Measurements from ENCODE around the gene CD79B. TPM values are rescaled to one million over a fixed set of nuclear protein-coding genes. Genes with fewer than 3 reads are reported as not detected.

Gene CD79B
- total RNA-seq, 1 experiment from 2014 or later = not detected

- intact Hi-C loops (cut with micrococcal nuclease; ENCODE audit: unreplicated experiment) = no loop called here
- DNase-seq (ENCODE audit: low read depth, low spot score) = no peak
- in situ Hi-C loops (cut with HindIII; ENCODE audit: low pct_unique_long_range_greater_than_20kb, low sequenced_read_pairs) = no loop called here
- no TSS peak for BruUV-seq (replicated peaks)
- H3K36me3 ChIP-seq (ENCODE audit: control insufficient read depth, insufficient read depth, low read length) = no peaks in the 10 kb centered on the region
- POLR2A ChIA-PET = no interaction called here
- no peak overlapping the region for H3K27ac ChIP-seq (ENCODE audit: low read length)
- H3K4me1 ChIP-seq (ENCODE audit: control insufficient read depth, insufficient read depth, low read length) = no peaks in the 10 kb centered on the region
- no peaks in the 10 kb centered on the region for H3K9me3 ChIP-seq (ENCODE audit: control insufficient read depth, insufficient read depth, low read depth, low read length)
- no peak for TF ChIP-seq TCF7L2 (IDR thresholded peaks at IDR 0.05; ENCODE audit: low read depth, low read length)
- TF ChIP-seq, protein P1, sequence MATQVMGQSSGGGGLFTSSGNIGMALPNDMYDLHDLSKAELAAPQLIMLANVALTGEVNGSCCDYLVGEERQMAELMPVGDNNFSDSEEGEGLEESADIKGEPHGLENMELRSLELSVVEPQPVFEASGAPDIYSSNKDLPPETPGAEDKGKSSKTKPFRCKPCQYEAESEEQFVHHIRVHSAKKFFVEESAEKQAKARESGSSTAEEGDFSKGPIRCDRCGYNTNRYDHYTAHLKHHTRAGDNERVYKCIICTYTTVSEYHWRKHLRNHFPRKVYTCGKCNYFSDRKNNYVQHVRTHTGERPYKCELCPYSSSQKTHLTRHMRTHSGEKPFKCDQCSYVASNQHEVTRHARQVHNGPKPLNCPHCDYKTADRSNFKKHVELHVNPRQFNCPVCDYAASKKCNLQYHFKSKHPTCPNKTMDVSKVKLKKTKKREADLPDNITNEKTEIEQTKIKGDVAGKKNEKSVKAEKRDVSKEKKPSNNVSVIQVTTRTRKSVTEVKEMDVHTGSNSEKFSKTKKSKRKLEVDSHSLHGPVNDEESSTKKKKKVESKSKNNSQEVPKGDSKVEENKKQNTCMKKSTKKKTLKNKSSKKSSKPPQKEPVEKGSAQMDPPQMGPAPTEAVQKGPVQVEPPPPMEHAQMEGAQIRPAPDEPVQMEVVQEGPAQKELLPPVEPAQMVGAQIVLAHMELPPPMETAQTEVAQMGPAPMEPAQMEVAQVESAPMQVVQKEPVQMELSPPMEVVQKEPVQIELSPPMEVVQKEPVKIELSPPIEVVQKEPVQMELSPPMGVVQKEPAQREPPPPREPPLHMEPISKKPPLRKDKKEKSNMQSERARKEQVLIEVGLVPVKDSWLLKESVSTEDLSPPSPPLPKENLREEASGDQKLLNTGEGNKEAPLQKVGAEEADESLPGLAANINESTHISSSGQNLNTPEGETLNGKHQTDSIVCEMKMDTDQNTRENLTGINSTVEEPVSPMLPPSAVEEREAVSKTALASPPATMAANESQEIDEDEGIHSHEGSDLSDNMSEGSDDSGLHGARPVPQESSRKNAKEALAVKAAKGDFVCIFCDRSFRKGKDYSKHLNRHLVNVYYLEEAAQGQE (IDR thresholded peaks at IDR 0.05; ENCODE audit: insufficient read depth in 1 of 2, low read depth in 2 of 2, low read length in 1 of 2) = no peak
- TF ChIP-seq POLR2AphosphoS5 (IDR thresholded peaks at IDR 0.05; ENCODE audit: low read depth, low read length) = no peak
- no peak for TF ChIP-seq SIN3A (IDR thresholded peaks at IDR 0.05; ENCODE audit: borderline replicate concordance, insufficient read depth, low read depth, low read length)
- TF ChIP-seq, protein P2, sequence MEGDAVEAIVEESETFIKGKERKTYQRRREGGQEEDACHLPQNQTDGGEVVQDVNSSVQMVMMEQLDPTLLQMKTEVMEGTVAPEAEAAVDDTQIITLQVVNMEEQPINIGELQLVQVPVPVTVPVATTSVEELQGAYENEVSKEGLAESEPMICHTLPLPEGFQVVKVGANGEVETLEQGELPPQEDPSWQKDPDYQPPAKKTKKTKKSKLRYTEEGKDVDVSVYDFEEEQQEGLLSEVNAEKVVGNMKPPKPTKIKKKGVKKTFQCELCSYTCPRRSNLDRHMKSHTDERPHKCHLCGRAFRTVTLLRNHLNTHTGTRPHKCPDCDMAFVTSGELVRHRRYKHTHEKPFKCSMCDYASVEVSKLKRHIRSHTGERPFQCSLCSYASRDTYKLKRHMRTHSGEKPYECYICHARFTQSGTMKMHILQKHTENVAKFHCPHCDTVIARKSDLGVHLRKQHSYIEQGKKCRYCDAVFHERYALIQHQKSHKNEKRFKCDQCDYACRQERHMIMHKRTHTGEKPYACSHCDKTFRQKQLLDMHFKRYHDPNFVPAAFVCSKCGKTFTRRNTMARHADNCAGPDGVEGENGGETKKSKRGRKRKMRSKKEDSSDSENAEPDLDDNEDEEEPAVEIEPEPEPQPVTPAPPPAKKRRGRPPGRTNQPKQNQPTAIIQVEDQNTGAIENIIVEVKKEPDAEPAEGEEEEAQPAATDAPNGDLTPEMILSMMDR (IDR thresholded peaks at IDR 0.05) = no peak
- no peak for ATAC-seq
- H3K27me3 ChIP-seq (ENCODE audit: control insufficient read depth, insufficient read depth, low read length) = no peaks in the 10 kb centered on the region
- CTCF ChIA-PET = interaction anchor here (0.6 to 1.0 kb wide), 2 partner anchors 10 to 34 kb away, joined by 3 to 8 read pairs; no protein-coding TSS in a partner anchor
- no peak overlapping the region for H3K4me3 ChIP-seq (ENCODE audit: low read depth in 2 of 2, low read length in 2 of 2)
These were observed 24.3 kb upstream of the CD79B start for GRCh38 chr17:63956296-63956920.

- BruUV-seq (replicated peaks) = no TSS peak
- H3K36me3 ChIP-seq (ENCODE audit: control insufficient read depth, insufficient read depth, low read length) = no peaks in the 10 kb centered on the region
- TF ChIP-seq, protein P2 (IDR thresholded peaks at IDR 0.05) = no peak
- TF ChIP-seq SIN3A (IDR thresholded peaks at IDR 0.05; ENCODE audit: borderline replicate concordance, insufficient read depth, low read depth, low read length) = no peak
- no peak for TF ChIP-seq POLR2AphosphoS5 (IDR thresholded peaks at IDR 0.05; ENCODE audit: low read depth, low read length)
- TF ChIP-seq, protein P1 (IDR thresholded peaks at IDR 0.05; ENCODE audit: insufficient read depth in 1 of 2, low read depth in 2 of 2, low read length in 1 of 2) = no peak
- TF ChIP-seq TCF7L2 (IDR thresholded peaks at IDR 0.05; ENCODE audit: low read depth, low read length) = no peak
- no peaks in the 10 kb centered on the region for H3K27me3 ChIP-seq (ENCODE audit: control insufficient read depth, insufficient read depth, low read length)
- ATAC-seq (no peak), DNase-seq (ENCODE audit: low read depth, low spot score) (no peak)
- H3K27ac ChIP-seq (ENCODE audit: low read length) = no peak overlapping the region
- no peaks in the 10 kb centered on the region for H3K4me1 ChIP-seq (ENCODE audit: control insufficient read depth, insufficient read depth, low read length)
- H3K9me3 ChIP-seq (ENCODE audit: control insufficient read depth, insufficient read depth, low read depth, low read length) = no peaks in the 10 kb centered on the region
- intact Hi-C loops (cut with micrococcal nuclease; ENCODE audit: unreplicated experiment) (no loop called here), in situ Hi-C loops (cut with HindIII; ENCODE audit: low pct_unique_long_range_greater_than_20kb, low sequenced_read_pairs) (no loop called here)
- no peak overlapping the region for H3K4me3 ChIP-seq (ENCODE audit: low read depth in 2 of 2, low read length in 2 of 2)
- CTCF ChIA-PET = no interaction called here
- POLR2A ChIA-PET = no interaction called here
These were observed 23.7 kb upstream of the CD79B start for GRCh38 chr17:63955791-63956190.
